ENCODE measurements around the gene SPDL1.

SPDL1 gene, protein sequence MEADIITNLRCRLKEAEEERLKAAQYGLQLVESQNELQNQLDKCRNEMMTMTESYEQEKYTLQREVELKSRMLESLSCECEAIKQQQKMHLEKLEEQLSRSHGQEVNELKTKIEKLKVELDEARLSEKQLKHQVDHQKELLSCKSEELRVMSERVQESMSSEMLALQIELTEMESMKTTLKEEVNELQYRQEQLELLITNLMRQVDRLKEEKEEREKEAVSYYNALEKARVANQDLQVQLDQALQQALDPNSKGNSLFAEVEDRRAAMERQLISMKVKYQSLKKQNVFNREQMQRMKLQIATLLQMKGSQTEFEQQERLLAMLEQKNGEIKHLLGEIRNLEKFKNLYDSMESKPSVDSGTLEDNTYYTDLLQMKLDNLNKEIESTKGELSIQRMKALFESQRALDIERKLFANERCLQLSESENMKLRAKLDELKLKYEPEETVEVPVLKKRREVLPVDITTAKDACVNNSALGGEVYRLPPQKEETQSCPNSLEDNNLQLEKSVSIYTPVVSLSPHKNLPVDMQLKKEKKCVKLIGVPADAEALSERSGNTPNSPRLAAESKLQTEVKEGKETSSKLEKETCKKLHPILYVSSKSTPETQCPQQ

DNA sequence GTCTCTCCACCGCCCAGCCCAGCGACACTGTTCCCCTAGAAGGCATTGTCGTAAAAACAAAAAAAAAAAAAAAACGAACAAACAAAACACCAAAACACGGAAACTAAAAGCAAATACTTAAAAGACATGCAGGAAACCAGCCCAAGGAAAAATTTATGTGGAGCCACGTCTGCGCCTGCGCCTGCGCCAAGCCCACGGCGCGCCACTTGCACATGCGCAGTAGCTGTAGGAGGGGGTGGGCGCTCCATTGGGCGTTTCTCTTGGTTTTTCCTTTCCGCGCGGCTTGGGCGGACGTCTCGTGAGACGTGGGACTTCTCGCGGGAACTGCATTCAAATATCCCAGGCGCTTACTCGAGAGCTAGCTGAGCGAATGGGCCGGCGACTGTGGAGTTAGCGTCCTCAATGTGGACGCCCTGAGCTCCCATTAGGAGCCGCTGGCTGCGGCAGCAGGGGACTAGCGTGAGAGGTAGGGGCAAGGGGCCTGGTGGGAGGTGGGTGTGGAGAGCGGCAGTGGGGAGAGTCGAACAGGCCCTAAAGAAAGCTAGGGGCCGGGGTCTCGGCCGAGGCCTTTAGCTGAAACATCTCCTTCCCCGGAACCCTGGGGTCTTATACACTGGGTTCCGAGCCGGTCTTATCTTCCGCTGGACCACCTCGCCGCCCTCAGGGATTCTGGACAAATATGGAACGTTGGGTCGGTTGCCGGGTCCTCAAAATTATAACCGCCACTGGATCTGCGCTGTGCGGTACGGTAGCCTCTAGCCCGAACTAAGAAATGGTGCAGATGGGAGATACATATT lies at the start of gene SPDL1:
Gene SPDL1 (plus strand): TSS at position 350 of the 797 bp plus-strand sequence. CDS start 4,644 bp downstream, outside the sequence.
- DNase-seq: peak; percentile 37 to 95 (median 85)

DNA sequence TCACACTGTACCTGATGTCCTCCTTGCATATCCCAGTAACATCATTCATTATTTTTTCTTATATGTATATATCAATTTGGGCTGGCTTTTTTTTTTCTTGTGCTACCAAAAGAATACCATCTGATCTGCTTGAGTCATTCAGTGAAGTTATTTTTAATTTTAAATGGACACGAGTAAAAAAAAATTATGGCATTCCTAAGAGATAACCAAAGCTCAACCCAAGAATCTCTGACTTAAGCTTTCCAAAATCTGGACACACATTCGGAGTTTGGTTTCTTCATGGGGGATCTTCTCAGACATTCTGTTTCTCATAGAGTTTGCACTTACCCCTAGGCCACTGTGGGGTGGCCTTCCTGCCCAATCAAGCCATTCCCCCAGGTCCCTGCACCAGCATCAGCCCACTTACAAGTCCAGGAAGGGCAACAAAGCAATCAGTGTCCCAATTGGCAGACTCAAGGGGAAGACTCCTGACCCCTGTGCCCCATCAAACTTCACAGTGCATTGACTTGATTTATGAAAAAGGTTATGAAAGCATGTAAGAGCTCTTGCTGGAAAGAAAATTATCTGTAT lies 49.2 kb upstream of the SPDL1 start:
- DNase-seq: no peak

- DNase-seq: no peak
Observed at GRCh38 chr5:169534939-169535338, 48.6 kb upstream of the SPDL1 start.

GRCh38 chr5:169538944-169539343 lies 44.6 kb upstream of the SPDL1 start:
- peak in 1 of 51 donors; percentile 5 for DNase-seq

DNA sequence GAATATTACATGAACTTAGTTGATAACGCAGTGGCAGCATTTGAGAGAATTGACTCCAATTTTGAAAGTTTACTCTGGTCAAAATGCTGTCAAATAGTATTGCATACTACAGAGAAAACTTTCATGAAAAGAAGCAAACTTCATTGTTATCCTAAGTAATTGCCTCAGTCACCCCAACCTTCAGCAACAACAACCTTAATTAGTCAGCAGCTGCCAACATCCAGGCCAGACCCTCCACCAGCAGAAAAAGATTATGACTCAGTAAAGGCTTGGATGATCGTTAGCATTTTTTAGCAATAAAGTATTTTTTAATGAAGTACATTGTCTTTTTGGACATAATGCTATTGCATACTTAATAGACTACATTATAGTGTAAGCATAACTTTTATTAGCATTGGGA lies 40.8 kb upstream of the SPDL1 start:
- no peak for DNase-seq

GRCh38 chr5:169544264-169544950 lies 39.2 kb upstream of the SPDL1 start:
- DNase-seq: no peak

DNA sequence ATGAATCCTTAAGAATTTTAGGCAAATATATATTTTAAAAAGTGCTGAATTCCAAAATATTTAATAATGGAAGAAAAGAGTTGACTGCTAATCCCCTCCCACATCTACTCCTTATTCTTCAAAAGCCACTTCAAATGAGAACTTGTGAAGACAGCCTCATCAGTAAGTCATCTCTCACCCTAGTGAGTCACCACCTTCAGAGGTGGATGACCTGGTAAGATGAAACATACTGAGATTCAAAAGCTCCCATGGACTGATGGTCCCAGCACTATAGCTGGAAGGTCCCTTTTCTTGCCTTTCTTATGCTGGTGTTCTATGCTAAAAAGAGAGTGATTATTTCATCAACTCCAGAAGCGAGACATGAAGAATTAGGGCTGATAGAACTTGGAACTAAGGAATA lies 37.8 kb upstream of the SPDL1 start:
- no peak for DNase-seq

DNA sequence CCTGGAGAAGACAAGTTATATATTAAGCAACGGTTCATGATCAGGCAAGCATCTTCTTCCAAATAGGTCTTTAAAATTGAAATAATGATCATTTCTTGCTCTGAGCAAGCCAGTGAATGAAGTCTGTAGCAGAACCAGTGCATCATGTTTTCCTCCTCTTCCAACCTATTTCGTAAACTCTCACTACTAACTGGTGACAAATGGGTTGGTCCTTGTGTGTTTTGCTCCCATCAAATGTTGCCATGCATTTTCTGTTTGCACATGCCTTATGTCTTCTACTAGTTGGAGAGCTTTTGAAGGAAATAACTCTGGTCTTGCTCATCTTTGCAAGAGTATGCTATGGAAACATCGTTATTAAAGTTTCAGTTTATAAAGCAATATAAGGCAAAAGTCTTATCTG lies 37.2 kb upstream of the SPDL1 start:
- DNase-seq: no peak

GRCh38 chr5:169547508-169547907 lies 36.1 kb upstream of the SPDL1 start:
- no peak for DNase-seq

DNA sequence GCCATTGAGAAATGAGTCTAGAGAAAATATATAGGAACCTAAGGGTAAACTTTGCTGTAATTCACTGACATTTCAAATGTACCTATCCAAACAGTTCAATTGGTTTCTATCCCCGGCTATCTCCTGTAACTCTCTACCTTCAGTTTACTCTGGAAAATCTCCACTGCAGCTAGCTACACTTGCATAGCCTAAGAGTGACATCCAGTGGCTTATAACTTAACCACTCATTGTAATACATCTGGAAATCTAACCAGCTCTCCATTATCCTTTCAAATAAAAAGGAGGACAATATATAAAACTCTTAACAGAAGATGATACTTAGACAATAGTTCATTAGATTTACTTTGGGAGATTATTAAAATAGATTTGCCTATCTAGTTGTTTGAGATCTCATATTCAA lies 35.3 kb upstream of the SPDL1 start:
- no peak for DNase-seq

- no peak for DNase-seq
Observed at GRCh38 chr5:169549453-169550100, 34.0 kb upstream of the SPDL1 start.

- no peak for DNase-seq
Observed at GRCh38 chr5:169550227-169550626, 33.3 kb upstream of the SPDL1 start.

DNA sequence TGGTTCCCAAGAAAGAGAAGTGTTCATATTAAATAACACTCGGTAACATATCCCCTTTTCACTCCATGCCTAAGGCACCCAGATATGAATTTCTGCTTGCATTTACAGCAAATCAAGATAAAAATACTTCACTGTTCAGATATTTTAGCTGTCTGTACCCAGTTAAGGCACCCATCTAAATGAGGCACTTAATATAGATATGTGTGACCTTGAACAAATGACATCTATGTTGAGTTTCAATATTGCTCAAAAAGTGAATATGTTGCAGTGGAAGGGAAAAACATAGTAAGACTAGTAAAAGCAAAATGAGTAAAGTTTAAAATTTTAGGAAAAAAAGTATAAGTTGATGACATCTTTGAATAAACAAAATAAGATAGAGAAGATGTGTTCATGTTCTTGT lies 32.4 kb upstream of the SPDL1 start:
- DNase-seq: no peak

- DNase-seq: no peak
Observed at GRCh38 chr5:169551696-169552095, 31.9 kb upstream of the SPDL1 start.

DNA sequence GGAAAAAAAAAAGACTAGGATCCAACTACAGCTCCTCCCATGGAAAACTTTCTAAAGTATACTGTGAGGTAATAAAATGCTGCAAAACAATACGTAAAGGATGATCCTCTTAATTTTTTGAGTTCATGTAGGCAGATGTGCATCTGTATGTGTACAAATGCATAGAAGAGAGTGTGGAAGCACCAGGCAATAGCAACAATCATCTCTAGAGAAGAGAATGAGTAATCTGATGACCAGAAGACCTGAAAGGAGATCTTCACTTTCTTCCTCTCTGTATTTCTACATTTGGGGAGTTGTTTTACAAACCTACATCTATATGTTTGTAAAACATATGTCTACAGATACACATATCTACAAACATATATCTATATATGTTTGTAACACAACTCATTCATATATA lies 29.3 kb upstream of the SPDL1 start:
- no peak for DNase-seq

DNA sequence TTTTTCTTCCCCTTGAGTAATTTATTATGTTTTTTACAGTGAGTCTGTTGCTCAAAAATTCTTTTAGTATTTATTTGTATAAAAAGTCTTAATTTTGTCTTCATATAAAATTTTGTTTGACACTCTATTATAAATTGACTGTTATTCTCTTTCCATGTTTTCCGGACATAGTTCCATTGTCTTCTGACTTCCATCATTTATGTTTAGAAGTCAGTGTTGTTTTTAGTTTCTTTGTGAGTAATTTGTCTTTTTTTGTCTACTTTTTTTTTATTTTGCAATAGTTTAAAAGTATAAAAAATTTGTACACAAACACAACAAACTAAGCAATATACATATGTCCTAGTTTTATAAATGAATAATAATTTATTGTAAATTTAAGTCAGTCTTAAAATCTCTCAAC lies 25.7 kb upstream of the SPDL1 start:
- no peak for DNase-seq

DNA sequence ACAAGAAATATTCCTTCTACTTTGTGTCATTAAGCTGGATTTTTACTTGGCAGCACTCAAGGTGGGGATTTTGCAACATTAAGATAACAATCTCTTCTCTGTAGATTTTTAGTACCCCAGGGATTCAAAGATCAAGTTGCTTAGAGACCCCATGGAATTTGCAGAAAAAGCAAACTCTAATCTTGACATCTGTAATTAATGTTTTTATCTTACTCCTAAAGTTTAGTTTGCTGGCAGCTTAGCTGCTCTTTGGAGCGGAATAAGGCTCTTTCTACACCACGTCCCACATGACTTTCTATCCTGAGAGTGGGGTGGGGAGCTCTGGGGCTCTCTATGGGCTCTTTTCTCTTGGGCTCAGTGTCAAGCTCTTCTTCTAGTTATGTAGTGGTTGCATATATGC lies 21.7 kb upstream of the SPDL1 start:
- no peak for DNase-seq

DNA sequence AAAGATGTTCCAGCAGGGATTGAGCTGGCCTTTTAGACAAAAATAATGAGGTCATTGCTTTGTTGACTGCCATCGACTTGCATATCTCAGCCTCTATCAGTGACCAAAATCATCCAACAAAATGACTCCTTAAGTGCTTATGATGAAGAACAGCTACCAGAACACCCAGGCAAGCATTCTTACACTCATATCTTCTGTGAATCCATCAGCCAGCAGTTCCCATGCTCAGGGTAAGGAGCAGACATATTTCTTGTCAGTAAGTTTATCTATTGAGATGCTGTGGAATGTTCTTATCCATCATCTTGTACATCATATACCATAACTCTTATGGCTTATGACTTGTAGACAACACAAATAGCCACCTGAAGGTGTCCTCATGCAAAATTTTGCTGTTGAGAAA lies 20.2 kb upstream of the SPDL1 start:
- no peak for DNase-seq

GRCh38 chr5:169566202-169566601 lies 17.4 kb upstream of the SPDL1 start:
- no peak for DNase-seq

DNA sequence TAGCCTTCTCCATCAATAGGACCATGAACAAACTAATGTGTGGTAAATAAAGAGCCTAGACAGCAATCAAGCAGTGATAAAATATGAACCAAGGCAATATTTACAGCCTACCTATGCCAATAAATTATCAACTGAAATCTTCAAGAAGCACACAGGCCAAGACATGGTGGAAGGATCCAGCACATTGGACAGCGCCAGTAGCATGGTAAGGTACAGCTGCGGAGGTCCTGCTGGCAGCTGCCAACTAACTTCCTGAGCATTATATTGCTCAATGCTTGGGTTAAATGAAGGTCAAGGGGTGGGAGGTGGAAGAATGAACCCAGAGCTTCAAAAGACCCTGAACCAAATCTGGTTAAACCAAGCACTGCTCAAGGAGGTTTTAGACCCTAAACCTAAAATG lies 16.5 kb upstream of the SPDL1 start:
- DNase-seq: no peak

GRCh38 chr5:169569513-169569912 lies 14.1 kb upstream of the SPDL1 start:
- DNase-seq: no peak

All from hypothalamus (tissue), 51 donors.